ENCODE data around the gene SIPA1L3. TPM values are rescaled to one million over a fixed set of nuclear protein-coding genes. Genes with fewer than 3 reads are reported as not detected.
"Not testable (repeated sequence)": the region's sequence is repeated elsewhere in the genome, so short reads cannot be mapped to it uniquely, and the experiment has no call there.

SIPA1L3 gene
- total RNA-seq, 1 donor from 2014 or later, result 63.2 TPM

DNA sequence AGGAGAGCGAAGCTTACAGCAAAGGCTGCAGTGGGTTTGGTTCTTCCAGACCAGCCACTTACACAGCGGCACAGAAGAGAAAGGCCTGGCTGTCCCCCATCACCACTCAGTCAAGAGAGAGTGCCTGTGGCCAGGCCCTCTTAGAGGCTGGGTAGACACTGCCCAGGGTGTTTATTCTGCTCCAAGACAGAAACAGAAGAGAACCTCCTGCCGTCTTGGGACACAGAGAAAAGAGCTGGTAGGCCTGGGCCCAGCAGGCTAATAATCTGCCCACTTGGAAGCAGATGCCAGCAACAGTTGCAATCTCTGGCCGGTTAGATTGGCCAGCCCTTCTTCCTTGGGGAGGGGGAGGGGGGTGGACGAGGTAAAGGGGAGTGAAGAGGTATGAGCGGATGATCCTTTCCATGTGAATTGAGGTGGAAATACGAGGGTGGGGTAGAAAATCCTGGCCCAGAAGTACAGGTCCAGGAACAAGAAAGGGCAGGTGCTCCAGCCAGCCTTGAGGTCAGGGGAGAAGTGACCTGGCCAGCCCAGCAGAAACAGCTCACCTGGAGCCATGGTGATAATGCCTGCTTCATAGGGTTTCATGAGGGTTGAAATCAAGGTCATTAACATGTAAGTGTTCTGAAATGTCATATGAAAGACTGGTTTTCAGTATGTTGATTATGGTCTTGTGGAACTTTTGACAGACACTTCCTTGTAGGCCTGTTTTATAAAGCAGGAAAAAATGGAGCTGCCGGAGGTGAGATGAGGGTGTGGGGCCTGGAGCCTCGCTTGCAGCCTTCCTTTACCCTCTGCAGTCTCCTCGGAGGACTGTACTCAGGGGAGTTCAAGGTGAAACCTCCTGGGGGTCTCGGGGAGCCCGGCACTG lies 116.9 kb downstream of the SIPA1L3 start:
- ATAC-seq (peak in 1 of 2 donors; percentile 12), DNase-seq (no peak)
- no peak for TF ChIP-seq CTCF (IDR thresholded peaks at IDR 0.05)
- Histone ChIP-seq H3K36me3 (peaks cover under 1% of the 10 kb centered on the region), H3K9me3 (no peaks in the 10 kb centered on the region), H3K27me3 (ENCODE audit: low read depth) (no peaks in the 10 kb centered on the region), H3K4me3 (no peak overlapping the region), H3K4me1 (peaks cover 25% of the 10 kb centered on the region), H3K27ac (peak overlapping the region; percentile 20)
- intact Hi-C loops (cut with DNase I), result no loop called here

DNA sequence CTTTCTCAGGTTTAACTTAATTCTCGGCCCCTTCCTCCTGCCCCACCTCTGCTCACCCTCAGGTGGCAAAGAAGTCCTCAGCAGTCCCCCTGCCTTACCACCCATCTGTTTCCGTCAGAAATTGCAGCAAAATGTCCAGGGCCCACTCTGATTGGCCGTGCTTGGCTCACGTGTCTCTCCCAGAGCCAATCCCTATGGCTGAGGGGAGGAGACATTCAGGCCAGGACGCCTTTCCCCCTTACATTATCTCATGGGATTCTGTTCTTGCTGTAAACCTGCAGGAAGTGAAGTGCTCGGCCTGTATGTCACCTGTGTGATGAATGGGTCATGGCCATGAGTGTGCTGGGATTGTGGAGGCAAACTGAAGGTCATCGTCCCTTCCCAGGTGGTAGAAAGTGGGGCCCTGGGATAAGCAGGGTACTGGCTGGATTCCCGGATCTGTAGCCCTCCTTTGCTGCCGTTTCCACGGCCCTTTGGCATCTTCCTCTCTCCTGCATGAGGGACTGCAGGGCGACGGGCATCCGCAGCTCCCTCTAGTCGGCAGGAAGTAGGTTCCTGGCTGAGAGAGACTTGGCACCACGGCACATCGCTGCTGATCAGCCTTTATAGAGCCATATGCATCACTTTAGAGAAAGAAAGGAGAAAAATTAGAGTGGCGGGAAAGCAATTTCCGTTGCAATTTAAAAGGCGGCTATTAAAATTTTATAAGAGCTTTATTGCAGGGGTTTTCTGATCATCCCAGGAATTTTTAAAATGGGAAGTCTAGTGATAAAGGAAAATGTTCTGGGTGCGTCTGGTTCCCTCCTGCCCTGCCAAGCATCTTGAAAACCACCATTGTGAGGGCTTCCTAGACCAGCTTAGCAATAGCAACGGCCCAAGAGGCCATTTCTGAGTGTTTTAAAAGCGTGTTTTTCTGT lies 118.2 kb downstream of the SIPA1L3 start:
- Histone ChIP-seq H3K4me3 (no peak overlapping the region), H3K36me3 (peaks cover 8% of the 10 kb centered on the region), H3K4me1 (peaks cover 25% of the 10 kb centered on the region), H3K27ac (peak overlapping the region; percentile 20), H3K27me3 (ENCODE audit: low read depth) (no peaks in the 10 kb centered on the region), H3K9me3 (no peaks in the 10 kb centered on the region)
- intact Hi-C loops (cut with DNase I), result no loop called here
- no peak for DNase-seq
- ATAC-seq, result peak in 1 of 2 donors; percentile 20
- TF ChIP-seq CTCF (IDR thresholded peaks at IDR 0.05), result no peak

DNA sequence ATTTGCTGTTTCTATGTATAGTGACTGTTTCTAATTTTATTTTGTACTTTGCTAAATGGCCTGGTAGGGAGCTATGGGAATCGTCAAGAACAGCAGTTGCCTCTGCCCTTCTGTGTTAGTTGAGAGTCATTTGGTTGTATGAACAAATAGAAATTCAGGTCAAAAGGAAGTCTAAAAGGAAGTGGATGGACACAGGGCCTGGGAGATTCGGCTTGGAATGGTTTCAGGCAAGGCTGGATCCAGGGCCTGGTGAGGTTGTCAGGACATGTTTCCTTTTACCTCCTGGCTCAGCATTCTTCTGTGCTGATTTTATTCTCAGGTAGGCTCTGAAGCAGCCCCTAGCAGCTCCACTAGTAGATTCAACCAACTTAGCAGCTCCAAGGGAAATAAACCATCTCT lies 118.9 kb downstream of the SIPA1L3 start:
- DNase-seq (no peak), ATAC-seq (no peak)
- Histone ChIP-seq H3K36me3 (peaks cover 11% of the 10 kb centered on the region), H3K4me3 (no peak overlapping the region), H3K4me1 (peaks cover 22% of the 10 kb centered on the region), H3K9me3 (no peaks in the 10 kb centered on the region), H3K27ac (no peak overlapping the region), H3K27me3 (ENCODE audit: low read depth) (no peaks in the 10 kb centered on the region)
- no peak for TF ChIP-seq CTCF (IDR thresholded peaks at IDR 0.05)
- intact Hi-C loops (cut with DNase I), result no loop called here

DNA sequence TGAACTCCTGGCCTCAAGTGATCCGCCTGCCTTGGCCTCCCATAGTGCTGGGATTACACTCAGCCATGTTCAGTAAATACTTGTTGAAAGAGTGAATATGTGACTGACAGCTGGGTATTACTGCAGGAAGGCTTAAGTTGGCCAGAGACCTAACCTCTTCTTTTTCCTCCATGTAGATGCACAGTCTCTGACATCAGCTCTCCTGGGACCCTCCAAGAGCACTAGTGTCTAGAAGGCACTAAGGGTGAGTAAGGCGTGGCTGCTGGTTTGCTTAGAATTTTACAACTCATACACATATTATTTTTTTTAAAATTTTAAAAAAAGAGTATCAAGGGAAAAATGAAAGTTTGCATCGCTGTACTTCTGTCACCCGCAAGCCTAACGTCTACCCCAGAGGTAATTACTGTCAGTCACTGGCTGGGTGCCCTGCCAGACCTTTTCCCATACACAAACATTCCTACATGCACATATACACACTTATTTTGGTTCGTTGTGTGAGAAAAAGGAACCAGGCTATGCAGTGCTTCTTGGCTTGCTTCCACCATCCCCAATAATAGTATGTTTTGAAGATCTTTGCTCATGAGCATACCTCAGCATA lies 122.0 kb downstream of the SIPA1L3 start:
- no peaks in the 10 kb centered on the region for H3K9me3 ChIP-seq
- no peak overlapping the region for H3K4me3 ChIP-seq
- no peak for DNase-seq
- TF ChIP-seq CTCF (IDR thresholded peaks at IDR 0.05), result no peak
- H3K27ac ChIP-seq, result no peak overlapping the region
- H3K27me3 ChIP-seq (ENCODE audit: low read depth), result no peaks in the 10 kb centered on the region
- no peak for ATAC-seq
- intact Hi-C loops (cut with DNase I), result no loop called here
- H3K4me1 ChIP-seq, result peaks cover 25% of the 10 kb centered on the region
- peaks cover 16% of the 10 kb centered on the region for H3K36me3 ChIP-seq

GRCh38 chr19:38030001-38030400 lies 123.0 kb downstream of the SIPA1L3 start:
- peaks cover 16% of the 10 kb centered on the region for H3K36me3 ChIP-seq
- peaks cover 32% of the 10 kb centered on the region for H3K4me1 ChIP-seq
- ATAC-seq; DNase-seq; H3K9me3 ChIP-seq; H3K4me3 ChIP-seq; H3K27ac ChIP-seq; intact Hi-C loops (cut with DNase I); H3K27me3 ChIP-seq (ENCODE audit: low read depth): not testable (repeated sequence)
